B cell (primary cell): ENCODE measurements around the gene CDK5RAP3. TPM values are rescaled to one million over a fixed set of nuclear protein-coding genes. Genes with fewer than 3 reads are reported as not detected.

ENCODE experiments used
- ATAC-seq: fragments of 200-7000 bp; cut with Tn5 transposase; one replicate; pipeline ENCODE4 v1.10.0; 2021; ENCODE audit warnings: low read depth, mild to moderate bottlenecking, moderate number of reproducible peaks, moderate library complexity
- CTCF ChIA-PET: fragments of 350-600 bp; sonication (Branson Sonifier 250); formaldehyde crosslinking; loops from one replicate; lab custom pipeline; 2021; ENCODE audit warnings: antibody characterized with exemption, inconsistent platforms; lab: Charles Lee
- POLR2A ChIA-PET: fragments of 350-600 bp; sonication (Branson Sonifier 250); formaldehyde crosslinking; loops from one replicate; lab custom pipeline; 2021; ENCODE audit warnings: antibody characterized with exemption; lab: Charles Lee
- DNase-seq: peaks from one replicate; pipeline ENCODE4 v3.0.0; 2013
- H2AFZ ChIP-seq: 2 replicates; pipeline ENCODE4 v1.6.1; 2012; ENCODE audit warnings: mild to moderate bottlenecking, low read depth, low read length; ENCODE audit not compliant: insufficient read depth, poor library complexity, severe bottlenecking
- H3K27ac ChIP-seq, 2 donors: 1 replicate in 1 of 2; 2 replicates in 1 of 2; pipeline ENCODE4 v1.5.1; 2012 to 2013; ENCODE audit warnings: low read length in 2 of 2, mild to moderate bottlenecking in 2 of 2, moderate library complexity in 1 of 2
- H3K27me3 ChIP-seq, 4 experiments: fragments of 200-600 bp in 1 of 4; sonication (generic) in 1 of 4; replicated peaks in 1 of 4; 1 replicate in 2 of 4; 2 replicates in 2 of 4; pipeline versions ENCODE4 v1.6.1 to v1.7.0; 2013 to 2016; ENCODE audit warnings: low read length in 3 of 4, mild to moderate bottlenecking in 2 of 4, mixed read lengths in 1 of 4, moderate library complexity in 1 of 4; ENCODE audit not compliant: insufficient read depth in 4 of 4, control insufficient read depth in 3 of 4; ENCODE audit errors: control extremely low read depth in 1 of 4
- H3K36me3 ChIP-seq, 2 experiments: replicated peaks in 1 of 2; 1 replicate in 1 of 2; 2 replicates in 1 of 2; pipeline versions ENCODE4 v1.6.1 to v1.7.1; 2013; ENCODE audit warnings: low read length in 1 of 2; ENCODE audit not compliant: insufficient read depth in 2 of 2, control insufficient read depth in 1 of 2; ENCODE audit errors: control extremely low read depth in 1 of 2, extremely low read depth in 1 of 2
- H3K4me1 ChIP-seq, 2 donors: fragments of 200-600 bp in 1 of 2; sonication (generic) in 1 of 2; 1 replicate in 1 of 2; 2 replicates in 1 of 2; pipeline versions ENCODE4 v1.5.1 to v1.6.1; 2013 to 2017; ENCODE audit warnings: low read length in 2 of 2; ENCODE audit not compliant: control insufficient read depth in 2 of 2, insufficient read depth in 2 of 2
- H3K4me2 ChIP-seq: replicated peaks from 2 replicates; pipeline ENCODE3; 2012; ENCODE audit warnings: mild to moderate bottlenecking, low read depth, low read length; ENCODE audit not compliant: poor library complexity, severe bottlenecking
- H3K4me3 ChIP-seq, 5 experiments: fragments of 200-600 bp in 1 of 5; sonication (generic) in 1 of 5; 1 replicate in 3 of 5; 2 replicates in 2 of 5; pipeline versions ENCODE4 v1.5.1 to v1.7.0; 2011 to 2016; ENCODE audit warnings: low read length in 4 of 5, mild to moderate bottlenecking in 4 of 5, low read depth in 2 of 5, control low read depth in 1 of 5, moderate library complexity in 1 of 5; ENCODE audit not compliant: insufficient read depth in 1 of 5; ENCODE audit errors: control extremely low read depth in 1 of 5, extremely low read depth in 1 of 5
- H3K79me2 ChIP-seq: fragments of 200-600 bp; sonication (generic); one replicate; pipeline ENCODE4 v1.6.0; 2016; ENCODE audit warnings: low read length; ENCODE audit not compliant: control insufficient read depth, insufficient read depth
- H3K9ac ChIP-seq: fragments of 200-600 bp; sonication (generic); 2 replicates; pipeline ENCODE4 v1.6.1; 2017; ENCODE audit warnings: mild to moderate bottlenecking, low read length, moderate library complexity
- H3K9me3 ChIP-seq, 3 donors: one replicate each; pipeline versions ENCODE4 v1.6.1 to v1.7.1; 2013; ENCODE audit warnings: low read length in 2 of 3; ENCODE audit not compliant: control insufficient read depth in 2 of 3, insufficient read depth in 1 of 3; ENCODE audit errors: control extremely low read depth in 1 of 3
- H4K20me1 ChIP-seq: 2 replicates; pipeline ENCODE4 v1.6.0; 2012; ENCODE audit warnings: mild to moderate bottlenecking, low read length; ENCODE audit not compliant: insufficient read depth, control insufficient read depth, poor library complexity, severe bottlenecking
- H3K27ac Mint-ChIP-seq: one replicate; pipeline ENCODE4 v1.8.0; 2021; ENCODE audit warnings: mixed read lengths
- H3K27me3 Mint-ChIP-seq: one replicate; pipeline ENCODE4 v1.8.0; 2021; ENCODE audit warnings: mixed read lengths
- H3K4me1 Mint-ChIP-seq: one replicate; pipeline ENCODE4 v1.8.0; 2021; ENCODE audit warnings: mixed read lengths
- H3K4me3 Mint-ChIP-seq: one replicate; pipeline ENCODE4 v1.8.0; 2021; ENCODE audit warnings: mixed read lengths
- H3K9me3 Mint-ChIP-seq: one replicate; pipeline ENCODE4 v1.8.0; 2022; ENCODE audit warnings: mixed read lengths; ENCODE audit not compliant: insufficient read depth
- CTCF ChIP-seq: fragments of 200-600 bp; IDR thresholded peaks from one replicate; pipeline ENCODE4 v1.8.0; 2022; ENCODE audit warnings: antibody characterized with exemption, mild to moderate bottlenecking
- EZH2 ChIP-seq: IDR thresholded peaks from 2 replicates; pipeline ENCODE4 v1.6.1; 2012; ENCODE audit warnings: borderline replicate concordance, low read depth, mild to moderate bottlenecking, moderate library complexity, low read length; ENCODE audit not compliant: insufficient read depth, poor library complexity, severe bottlenecking
- WGBS: methylation state at CpG from one replicate; pipeline ENCODE4 v1.1.5; 2013; ENCODE audit warnings: missing lambda C conversion rate; ENCODE audit not compliant: insufficient coverage; 5-methylcytosine and 5-hydroxymethylcytosine counted together
- intact Hi-C: fragments of 100-400 bp; cut with micrococcal nuclease; formaldehyde crosslinking; loops from one replicate; pipeline ENCODE4 v1.10.0; 2022
- polyA plus RNA-seq: library from polyadenylated mRNA; depleted of rRNA; stranded (reverse); fragments of >200 nt; gene quantifications from 2 replicates; pipeline ENCODE4 v1.2.3, GENCODE V29; 2012
- total RNA-seq, 2 donors: library from RNA; stranded (reverse); fragments of 120-200 nt in 1 of 2; gene quantifications; 1 replicate in 1 of 2; 2 replicates in 1 of 2; pipeline versions ENCODE4 v1.2.3 to v1.2.4, GENCODE V29; 2013 to 2022

CDK5RAP3 gene
- total and polyA plus RNA-seq, 2 donors (not counting 1 experiment from before 2014, with no cell fraction given), result 417 to 728 TPM

- no peak for ATAC-seq
- no peaks in the 10 kb centered on the region for H3K36me3 ChIP-seq
- Mint-ChIP-seq H3K4me1 (no peaks in the 10 kb centered on the region), H3K4me3 (no peak within 1 kb of the TSS), H3K27me3 (no peaks in the 10 kb centered on the region), H3K9me3 (no peaks in the 10 kb centered on the region), H3K27ac (no peak within 1 kb of the TSS)
- no peak within 1 kb of the TSS for H3K4me3 ChIP-seq
- 86% methylated on average over 13 of the region's 16 CpGs for WGBS
- ChIA-PET CTCF (interaction anchor here (1.5 to 1.7 kb wide), 2 partner anchors 9 to 11 kb away, joined by 4 to 6 read pairs; no protein-coding TSS in a partner anchor), POLR2A (no interaction called here)
- no peak within 1 kb of the TSS for H2AFZ ChIP-seq
- no peaks in the 10 kb centered on the region for H3K27me3 ChIP-seq
- H3K79me2 ChIP-seq, result no peaks in the 10 kb centered on the region
- no peaks in the 10 kb centered on the region for H3K4me1 ChIP-seq
- intact Hi-C loops, result no loop called here
- no peak within 1 kb of the TSS for H3K4me2 ChIP-seq
- TF ChIP-seq EZH2 (no peak), CTCF (no peak)
- H3K9ac ChIP-seq, result no peak within 1 kb of the TSS
- no peak for DNase-seq
- H3K27ac ChIP-seq, result no peak within 1 kb of the TSS
- no peaks in the 10 kb centered on the region for H4K20me1 ChIP-seq
- H3K9me3 ChIP-seq, result no peaks in the 10 kb centered on the region
Measured at GRCh38 chr17:47957591-47958490, 13.1 kb upstream of the CDK5RAP3 start, which contains the start of gene PRR15L. PRR15L (minus strand) TSS chr17:47957883; CDS start chr17:47953234, 4,649 bp downstream.
